GM12891 (cell line): ENCODE measurements around the gene GAD1.

Experiments
- POLR2A ChIP-seq: IDR thresholded peaks from 2 replicates; pipeline ENCODE4 v1.6.1; 2011; ENCODE audit warnings: low read depth, low read length, control low read depth
- POLR2AphosphoS5 ChIP-seq: IDR thresholded peaks from 2 replicates; pipeline ENCODE4 v1.6.1; 2011; ENCODE audit warnings: low read depth, low read length, control low read depth

DNA sequence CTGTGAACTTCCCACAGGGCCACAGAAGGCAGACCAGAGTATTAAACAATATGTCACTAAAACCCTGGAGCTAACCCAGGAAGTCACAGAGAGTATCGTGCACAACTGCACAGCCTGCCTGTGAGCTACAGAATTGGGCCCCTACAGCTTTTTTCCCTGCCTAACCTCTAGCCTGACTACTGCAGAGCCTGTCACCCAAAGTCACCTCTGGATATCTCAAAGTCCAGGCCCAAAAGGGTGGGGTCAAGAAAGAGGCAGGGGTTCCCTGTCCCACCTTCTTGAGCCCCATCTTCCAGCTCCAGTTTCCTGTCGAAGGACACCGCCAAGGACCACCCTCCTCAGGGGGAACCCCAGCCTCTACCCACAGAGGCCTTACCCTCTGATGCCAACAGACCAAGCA lies 13.5 kb downstream of the GAD1 start:
- TF ChIP-seq POLR2A: no peak
- TF ChIP-seq POLR2AphosphoS5: no peak
